HepG2 (cell line): ENCODE results near the gene CCDC192. TPM values are rescaled to one million over a fixed set of nuclear protein-coding genes. Genes with fewer than 3 reads are reported as not detected.

Experiments
- ATF6 ChIP-seq: sonication (generic); formaldehyde crosslinking; conservative IDR thresholded peaks from 2 replicates; pipeline ENCODE4 v1.4.0; 2020; ENCODE audit warnings: missing genetic modification reagents
- HDAC6 ChIP-seq: fragments of 200-600 bp; sonication (generic); IDR thresholded peaks from 2 replicates; pipeline ENCODE4 v1.7.0; 2017; ENCODE audit warnings: mild to moderate bottlenecking, antibody characterized with exemption, low read length, low read depth
- HMG20A ChIP-seq: IDR thresholded peaks from 2 replicates; pipeline ENCODE4 v1.6.1; 2016; ENCODE audit warnings: borderline replicate concordance
- HMGXB3 ChIP-seq: sonication (generic); formaldehyde crosslinking; IDR thresholded peaks from 2 replicates; pipeline ENCODE4 v1.4.0; 2020; ENCODE audit warnings: missing genetic modification reagents, borderline replicate concordance
- HNRNPK ChIP-seq: fragments of 200-400 bp; formaldehyde crosslinking; IDR thresholded peaks from 2 replicates; pipeline ENCODE4 v1.6.1; 2018; ENCODE audit warnings: low read length, low read depth, moderate library complexity, mild to moderate bottlenecking; ENCODE audit not compliant: poor library complexity, severe bottlenecking
- KLF16 ChIP-seq, 2 experiments: sonication (generic) in 1 of 2; formaldehyde crosslinking in 1 of 2; IDR thresholded peaks; 2 replicates each; pipeline versions ENCODE4 v1.6.1 to v1.8.0; 2016 to 2023; ENCODE audit warnings: missing genetic modification reagents in 2 of 2, missing compliant biosample characterization in 1 of 2
- LCORL ChIP-seq, 2 experiments: fragments of 450-650 bp in 1 of 2; sonication (generic) in 1 of 2; formaldehyde crosslinking in 1 of 2; IDR thresholded peaks; 2 replicates each; pipeline versions ENCODE4 v1.5.0 to v1.6.1; 2017 to 2020; ENCODE audit warnings: antibody characterized with exemption in 1 of 2, missing genetic modification reagents in 1 of 2
- MAFG ChIP-seq: sonication (generic); formaldehyde crosslinking; IDR thresholded peaks from 2 replicates; pipeline ENCODE4 v1.5.1; 2020; ENCODE audit warnings: mild to moderate bottlenecking, missing genetic modification reagents
- NCOA5 ChIP-seq: sonication (generic); formaldehyde crosslinking; IDR thresholded peaks from 2 replicates; pipeline ENCODE4 v1.4.0; 2020; ENCODE audit warnings: missing genetic modification reagents
- NFE2 ChIP-seq: sonication (generic); formaldehyde crosslinking; IDR thresholded peaks from 2 replicates; pipeline ENCODE4 v1.4.0; 2020; ENCODE audit warnings: missing genetic modification reagents
- YY1 ChIP-seq: IDR thresholded peaks from 2 replicates; pipeline ENCODE4 v1.6.1; 2011; ENCODE audit warnings: low read length, low read depth, moderate library complexity, mild to moderate bottlenecking; ENCODE audit not compliant: insufficient read depth, insufficient replicate concordance
- ZNF232 ChIP-seq: sonication (generic); formaldehyde crosslinking; IDR thresholded peaks from 2 replicates; pipeline ENCODE4 v1.4.0; 2020; ENCODE audit warnings: missing genetic modification reagents, borderline replicate concordance
- ZNF383 ChIP-seq: sonication (generic); formaldehyde crosslinking; IDR thresholded peaks from 2 replicates; pipeline ENCODE4 v1.4.0; 2020; ENCODE audit warnings: missing genetic modification reagents, mild to moderate bottlenecking, borderline replicate concordance
- ZNF530 ChIP-seq: sonication (generic); formaldehyde crosslinking; IDR thresholded peaks from 2 replicates; pipeline ENCODE4 v1.5.0; 2020; ENCODE audit warnings: low read depth, mild to moderate bottlenecking, missing genetic modification reagents
- ZNF550 ChIP-seq: sonication (generic); formaldehyde crosslinking; IDR thresholded peaks from 2 replicates; pipeline ENCODE4 v1.4.0; 2020; ENCODE audit warnings: mild to moderate bottlenecking, missing genetic modification reagents, borderline replicate concordance
- ZNF772 ChIP-seq: sonication (generic); formaldehyde crosslinking; IDR thresholded peaks from 2 replicates; pipeline ENCODE4 v1.5.0; 2020; ENCODE audit warnings: mild to moderate bottlenecking, missing genetic modification reagents
- polyA plus RNA-seq, 8 experiments: library from polyadenylated mRNA; depleted of rRNA in 3 of 8; stranded (reverse) in 7 of 8; unstranded in 1 of 8; fragments of >200 nt; fragmentation: Illumina TruSeq in 4 of 8; extraction: Trizol in 4 of 8; gene quantifications; 2 replicates each; pipeline versions ENCODE4 v1.2.1 to v1.2.3, GENCODE V29; 2011 to 2016; ENCODE audit warnings: low read depth in 4 of 8, missing spikeins in 1 of 8, mixed read lengths in 1 of 8; ENCODE audit not compliant: insufficient read depth in 1 of 8
- total RNA-seq, 5 experiments: library from RNA; depleted of rRNA; stranded (reverse); fragments of >200 nt; fragmentation: Illumina TruSeq; extraction: Trizol; gene quantifications; 2 replicates each; pipeline ENCODE4 v1.2.3, GENCODE V29; 2016; ENCODE audit warnings: low read depth in 1 of 5
- TF ChIP-seq, protein P1 (sequence below): sonication (generic); formaldehyde crosslinking; conservative IDR thresholded peaks from 2 replicates; pipeline ENCODE4 v1.4.0; 2020; ENCODE audit warnings: missing genetic modification reagents
- TF ChIP-seq, protein P2 (sequence below): sonication (generic); formaldehyde crosslinking; IDR thresholded peaks from 2 replicates; pipeline ENCODE4 v1.5.1; 2020; ENCODE audit warnings: mild to moderate bottlenecking, missing genetic modification reagents

The CCDC192 gene
- total and polyA plus RNA-seq, 2 of the 13 experiments (the other 11 are each of a cell fraction or from before 2014, with no cell fraction given): not detected

- no peak for TF ChIP-seq HNRNPK
- no peak for TF ChIP-seq LCORL (IDR thresholded peaks at IDR 0.05)
- TF ChIP-seq LCORL (CRISPR knock-in tag; IDR thresholded peaks at IDR 0.05): no peak; the same call in 1 of the 2 replicates
- TF ChIP-seq KLF16 (CRISPR knock-in tag; IDR thresholded peaks at IDR 0.05): peak in 1 of 2 experiments; percentile 44; a peak in 1 of 4 replicates
- TF ChIP-seq ATF6 (CRISPR knock-in tag): no peak
- TF ChIP-seq ZNF550 (CRISPR knock-in tag): no peak
- no peak for TF ChIP-seq HMGXB3 (CRISPR knock-in tag)
- TF ChIP-seq MAFG (CRISPR knock-in tag): no peak
- TF ChIP-seq ZNF383 (CRISPR knock-in tag): no peak
- TF ChIP-seq, protein P1, sequence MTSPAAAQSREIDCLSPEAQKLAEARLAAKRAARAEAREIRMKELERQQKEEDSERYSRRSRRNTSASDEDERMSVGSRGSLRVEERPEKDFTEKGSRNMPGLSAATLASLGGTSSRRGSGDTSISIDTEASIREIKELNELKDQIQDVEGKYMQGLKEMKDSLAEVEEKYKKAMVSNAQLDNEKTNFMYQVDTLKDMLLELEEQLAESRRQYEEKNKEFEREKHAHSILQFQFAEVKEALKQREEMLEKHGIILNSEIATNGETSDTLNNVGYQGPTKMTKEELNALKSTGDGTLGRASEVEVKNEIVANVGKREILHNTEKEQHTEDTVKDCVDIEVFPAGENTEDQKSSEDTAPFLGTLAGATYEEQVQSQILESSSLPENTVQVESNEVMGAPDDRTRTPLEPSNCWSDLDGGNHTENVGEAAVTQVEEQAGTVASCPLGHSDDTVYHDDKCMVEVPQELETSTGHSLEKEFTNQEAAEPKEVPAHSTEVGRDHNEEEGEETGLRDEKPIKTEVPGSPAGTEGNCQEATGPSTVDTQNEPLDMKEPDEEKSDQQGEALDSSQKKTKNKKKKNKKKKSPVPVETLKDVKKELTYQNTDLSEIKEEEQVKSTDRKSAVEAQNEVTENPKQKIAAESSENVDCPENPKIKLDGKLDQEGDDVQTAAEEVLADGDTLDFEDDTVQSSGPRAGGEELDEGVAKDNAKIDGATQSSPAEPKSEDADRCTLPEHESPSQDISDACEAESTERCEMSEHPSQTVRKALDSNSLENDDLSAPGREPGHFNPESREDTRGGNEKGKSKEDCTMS (CRISPR knock-in tag): no peak
- no peak for TF ChIP-seq HDAC6
- no peak for TF ChIP-seq ZNF232 (CRISPR knock-in tag)
- TF ChIP-seq ZNF772 (CRISPR knock-in tag): no peak
- TF ChIP-seq NCOA5 (CRISPR knock-in tag): no peak
- TF ChIP-seq, protein P2, sequence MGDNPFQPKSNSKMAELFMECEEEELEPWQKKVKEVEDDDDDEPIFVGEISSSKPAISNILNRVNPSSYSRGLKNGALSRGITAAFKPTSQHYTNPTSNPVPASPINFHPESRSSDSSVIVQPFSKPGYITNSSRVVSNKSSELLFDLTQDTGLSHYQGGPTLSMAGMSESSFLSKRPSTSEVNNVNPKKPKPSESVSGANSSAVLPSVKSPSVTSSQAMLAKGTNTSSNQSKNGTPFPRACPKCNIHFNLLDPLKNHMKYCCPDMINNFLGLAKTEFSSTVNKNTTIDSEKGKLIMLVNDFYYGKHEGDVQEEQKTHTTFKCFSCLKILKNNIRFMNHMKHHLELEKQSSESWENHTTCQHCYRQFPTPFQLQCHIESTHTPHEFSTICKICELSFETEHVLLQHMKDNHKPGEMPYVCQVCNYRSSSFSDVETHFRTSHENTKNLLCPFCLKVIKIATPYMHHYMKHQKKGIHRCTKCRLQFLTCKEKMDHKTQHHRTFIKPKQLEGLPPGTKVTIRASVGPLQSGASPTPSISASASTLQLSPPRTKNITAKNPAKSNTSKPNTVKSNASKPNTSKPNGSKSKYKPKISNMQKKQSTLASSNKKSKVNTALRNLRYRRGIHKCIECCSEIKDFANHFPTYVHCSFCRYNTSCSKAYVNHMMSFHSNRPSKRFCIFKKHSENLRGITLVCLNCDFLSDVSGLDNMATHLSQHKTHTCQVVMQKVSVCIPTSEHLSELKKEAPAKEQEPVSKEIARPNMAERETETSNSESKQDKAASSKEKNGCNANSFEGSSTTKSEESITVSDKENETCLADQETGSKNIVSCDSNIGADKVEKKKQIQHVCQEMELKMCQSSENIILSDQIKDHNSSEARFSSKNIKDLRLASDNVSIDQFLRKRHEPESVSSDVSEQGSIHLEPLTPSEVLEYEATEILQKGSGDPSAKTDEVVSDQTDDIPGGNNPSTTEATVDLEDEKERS (CRISPR knock-in tag): no peak
- TF ChIP-seq NFE2: no peak
- TF ChIP-seq HMG20A (CRISPR knock-in tag): peak; percentile 90
- TF ChIP-seq ZNF530 (CRISPR knock-in tag): no peak
- no peak for TF ChIP-seq YY1
Measured at GRCh38 chr5:127934791-127935256, 231.6 kb downstream of the CCDC192 start (continued).
